OCI-LY1 (cell line): ENCODE data around the gene LMTK2.

Experiments
- H2AFZ ChIP-seq: fragments of 200-600 bp; sonication (generic), shearing (Covaris generic); 2 replicates; pipeline ENCODE4 v1.6.0; 2014; ENCODE audit warnings: antibody characterized with exemption, mild to moderate bottlenecking, low read length
- H3F3A ChIP-seq: fragments of 200-600 bp; sonication (generic), shearing (Covaris generic); 2 replicates; pipeline ENCODE4 v1.6.0; 2014; ENCODE audit warnings: mild to moderate bottlenecking, antibody characterized with exemption, low read length, moderate library complexity; ENCODE audit not compliant: insufficient read depth
- H3K27ac ChIP-seq: fragments of 200-600 bp; sonication (generic); 2 replicates; pipeline ENCODE4 v1.5.1; 2014; ENCODE audit warnings: low read length, mixed run types, mild to moderate bottlenecking, low read depth; ENCODE audit not compliant: poor library complexity, severe bottlenecking
- H3K27me3 ChIP-seq: fragments of 200-600 bp; sonication (generic); 2 replicates; pipeline ENCODE4 v1.6.0; 2014; ENCODE audit warnings: antibody characterized with exemption, mild to moderate bottlenecking, low read length, moderate library complexity; ENCODE audit not compliant: insufficient read depth
- H3K36me3 ChIP-seq: fragments of 200-600 bp; sonication (generic); 2 replicates; pipeline ENCODE4 v1.6.1; 2014; ENCODE audit warnings: mild to moderate bottlenecking, antibody characterized with exemption, low read length, moderate library complexity, mixed read lengths; ENCODE audit not compliant: insufficient read depth
- H3K4me1 ChIP-seq: fragments of 200-600 bp; sonication (generic); 2 replicates; pipeline ENCODE4 v1.5.1; 2014; ENCODE audit warnings: mild to moderate bottlenecking, low read length, moderate library complexity; ENCODE audit not compliant: insufficient read depth, severe bottlenecking
- H3K4me2 ChIP-seq: fragments of 200-600 bp; sonication (generic), shearing (Covaris generic); 2 replicates; pipeline ENCODE4 v1.6.1; 2014; ENCODE audit warnings: low read length
- H3K4me3 ChIP-seq: fragments of 200-600 bp; sonication (generic); 2 replicates; pipeline ENCODE4 v1.5.1; 2014; ENCODE audit warnings: low read length, low read depth, mild to moderate bottlenecking, mixed read lengths; ENCODE audit not compliant: poor library complexity, severe bottlenecking
- H3K79me2 ChIP-seq: fragments of 200-600 bp; shearing (Covaris generic); 2 replicates; pipeline ENCODE4 v1.6.1; 2016; ENCODE audit warnings: mixed run types, low read length, mixed read lengths; ENCODE audit not compliant: insufficient read depth
- H3K9ac ChIP-seq: fragments of 200-600 bp; sonication (generic), shearing (Covaris generic); 2 replicates; pipeline ENCODE4 v1.6.1; 2014; ENCODE audit warnings: mild to moderate bottlenecking, low read length, mixed read lengths
- H3K9me2 ChIP-seq: fragments of 200-600 bp; sonication (generic), shearing (Covaris generic); 2 replicates; pipeline ENCODE4 v1.6.1; 2014; ENCODE audit warnings: low read depth, mild to moderate bottlenecking, low read length, mixed read lengths
- H3K9me3 ChIP-seq: fragments of 200-600 bp; shearing (Covaris generic); 2 replicates; pipeline ENCODE4 v1.6.1; 2014; ENCODE audit warnings: low read length, mixed read lengths
- H4K20me1 ChIP-seq: fragments of 200-600 bp; sonication (generic), shearing (Covaris generic); 2 replicates; pipeline ENCODE4 v1.6.0; 2016; ENCODE audit warnings: mild to moderate bottlenecking, low read length; ENCODE audit not compliant: insufficient read depth
- CTCF ChIP-seq: fragments of 200-600 bp; sonication (generic), shearing (Covaris generic); IDR thresholded peaks from 2 replicates; pipeline ENCODE4 v1.5.1; 2017; ENCODE audit warnings: mild to moderate bottlenecking, antibody characterized with exemption, low read length, moderate library complexity, mixed read lengths
- EZH2 ChIP-seq: fragments of 200-600 bp; sonication (generic), shearing (Covaris generic); IDR thresholded peaks from 2 replicates; pipeline ENCODE4 v1.8.0; 2017; ENCODE audit warnings: borderline replicate concordance, mixed run types, mild to moderate bottlenecking, antibody characterized with exemption, low read length, moderate library complexity, mixed read lengths

The LMTK2 gene

GRCh38 chr7:98211221-98211675 is 104.6 kb downstream of the LMTK2 start, which contains the start of gene BHLHA15:
TSS of gene BHLHA15 (plus strand) at chr7:98211439. CDS start at chr7:98212310, 871 bp downstream.
- Histone ChIP-seq H3K79me2 (no peaks in the 10 kb centered on the region), H3F3A (0 out of 2 replicates have a peak, but pooled peaks cover 3% of the 10 kb centered on the region), H3K4me2 (peak within 1 kb of the TSS; percentile 39; the same call in 1 of the 2 replicates), H3K36me3 (peaks cover 16% of the 10 kb centered on the region), H4K20me1 (peaks cover 2% of the 10 kb centered on the region; the same call in 1 of the 2 replicates), H3K9me3 (no peaks in the 10 kb centered on the region), H3K27ac (no peak within 1 kb of the TSS), H3K4me1 (peaks cover 5% of the 10 kb centered on the region), H3K9ac (no peak within 1 kb of the TSS), H3K9me2 (no peaks in the 10 kb centered on the region), H2AFZ (no peak within 1 kb of the TSS), H3K4me3 (peak within 1 kb of the TSS; percentile 38), H3K27me3 (peaks cover 12% of the 10 kb centered on the region; the same call in 1 of the 2 replicates)
- TF ChIP-seq EZH2 (no peak), CTCF (no peak)

GRCh38 chr7:98211676-98212531 is 105.2 kb downstream of the LMTK2 start:
- no peak overlapping the region for H3K9ac ChIP-seq
- no peaks in the 10 kb centered on the region for H3K9me2 ChIP-seq
- H2AFZ ChIP-seq: no peak overlapping the region
- H3F3A ChIP-seq: 0 out of 2 replicates have a peak, but pooled peaks cover 3% of the 10 kb centered on the region
- peaks cover 10% of the 10 kb centered on the region for H3K36me3 ChIP-seq
- H3K4me2 ChIP-seq: peak overlapping the region; percentile 39; the same call in 1 of the 2 replicates
- H3K9me3 ChIP-seq: no peaks in the 10 kb centered on the region
- H4K20me1 ChIP-seq: peaks cover 2% of the 10 kb centered on the region; the same call in 1 of the 2 replicates
- no peak overlapping the region for H3K27ac ChIP-seq
- no peaks in the 10 kb centered on the region for H3K79me2 ChIP-seq
- H3K27me3 ChIP-seq: peaks cover 12% of the 10 kb centered on the region; the same call in 1 of the 2 replicates
- H3K4me1 ChIP-seq: peaks cover 5% of the 10 kb centered on the region
- H3K4me3 ChIP-seq: peak overlapping the region; percentile 38
- TF ChIP-seq EZH2 (no peak), CTCF (no peak)

- H4K20me1 ChIP-seq: peaks cover 2% of the 10 kb centered on the region; the same call in 1 of the 2 replicates
- no peak for TF ChIP-seq CTCF
- no peak for TF ChIP-seq EZH2
- no peaks in the 10 kb centered on the region for H3K9me2 ChIP-seq
- no peak overlapping the region for H3K27ac ChIP-seq
- no peak overlapping the region for H3K4me2 ChIP-seq
- peaks cover 5% of the 10 kb centered on the region for H3K4me1 ChIP-seq
- peaks cover 10% of the 10 kb centered on the region; the same call in 1 of the 2 replicates for H3K36me3 ChIP-seq
- H3F3A ChIP-seq: 0 out of 2 replicates have a peak, but pooled peaks cover 3% of the 10 kb centered on the region
- no peaks in the 10 kb centered on the region for H3K79me2 ChIP-seq
- no peak overlapping the region for H3K4me3 ChIP-seq
- H3K9ac ChIP-seq: no peak overlapping the region
- H2AFZ ChIP-seq: no peak overlapping the region
- H3K27me3 ChIP-seq: peaks cover 12% of the 10 kb centered on the region; the same call in 1 of the 2 replicates
- H3K9me3 ChIP-seq: no peaks in the 10 kb centered on the region
Measured at GRCh38 chr7:98212532-98213041, 105.9 kb downstream of the LMTK2 start.
